ENCODE measurements around the gene C1QA.
"Not testable (repeated sequence)": the region's sequence is repeated elsewhere in the genome, so short reads cannot be mapped to it uniquely, and the experiment has no call there.

The C1QA gene

DNA sequence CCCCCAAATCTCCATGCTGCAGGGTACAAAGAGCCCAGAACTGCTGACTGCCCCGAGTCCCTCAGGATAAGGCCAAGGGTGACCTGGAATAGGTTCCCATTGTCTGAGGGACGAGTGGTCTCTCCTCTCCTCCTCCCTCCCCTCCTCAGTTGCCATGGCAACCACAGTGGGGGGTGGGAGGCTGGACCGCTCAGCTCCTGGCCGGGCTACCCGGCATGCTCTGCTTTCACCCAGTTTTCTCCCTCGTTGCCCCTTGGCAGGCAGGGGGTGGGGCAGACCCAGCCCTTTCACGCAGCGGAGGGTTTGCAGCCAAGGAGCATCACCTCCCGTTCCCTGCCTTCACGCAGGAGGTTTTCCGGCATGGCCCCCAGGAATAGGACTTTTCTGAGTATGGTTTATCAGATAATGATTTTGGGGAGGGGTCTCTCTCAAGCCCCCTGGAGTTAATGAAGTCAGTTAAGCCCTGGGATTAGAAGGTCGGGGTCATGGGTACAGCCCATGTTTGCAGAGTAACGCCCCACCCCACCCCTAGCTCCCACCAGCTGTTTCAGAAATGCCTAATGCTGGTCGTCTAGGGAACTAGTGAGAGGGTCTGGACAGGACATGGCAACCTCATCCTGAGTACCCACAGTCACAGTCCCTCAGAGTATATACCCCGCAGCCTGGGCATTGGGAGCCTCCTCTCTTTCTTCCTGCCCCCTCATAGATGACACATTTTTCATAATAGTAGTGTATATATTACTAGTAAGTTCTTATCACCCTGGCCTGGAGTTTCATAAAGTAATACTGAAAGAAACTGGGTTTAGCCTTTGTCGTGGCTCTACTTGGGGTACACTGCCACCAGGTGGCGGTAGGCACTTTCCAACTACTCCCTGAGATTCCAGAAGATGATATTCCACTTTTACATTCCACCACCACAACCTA lies 37.3 kb downstream of the C1QA start:
- no peak for DNase-seq (ENCODE audit: low read depth, low spot score)

GRCh38 chr1:22674410-22674749 lies 38.0 kb downstream of the C1QA start:
- no peak for DNase-seq (ENCODE audit: low read depth, low spot score)

DNA sequence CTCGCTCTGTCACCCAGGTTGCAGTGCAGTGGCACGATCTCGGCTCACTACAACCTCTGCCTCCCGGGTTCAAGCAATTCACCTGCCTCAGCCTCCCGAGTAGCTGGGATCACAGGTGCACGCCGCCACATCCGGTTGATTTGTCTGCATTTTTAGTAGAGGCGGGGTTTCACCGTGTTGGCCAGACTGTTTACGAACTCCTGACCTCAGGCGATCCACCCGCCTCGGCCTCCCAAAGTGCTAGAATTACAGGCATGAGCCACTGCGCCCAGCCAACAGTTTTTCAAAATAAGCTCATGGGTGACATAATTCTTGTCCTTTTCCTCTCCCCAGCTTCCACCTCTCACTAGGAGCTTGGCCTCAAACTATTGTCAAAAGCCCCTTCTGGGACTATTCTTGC lies 39.7 kb downstream of the C1QA start:
- DNase-seq (ENCODE audit: low read depth, low spot score), result not testable (repeated sequence)

GRCh38 chr1:22676916-22677583 lies 40.6 kb downstream of the C1QA start:
- no peak for DNase-seq (ENCODE audit: low read depth, low spot score)

DNA sequence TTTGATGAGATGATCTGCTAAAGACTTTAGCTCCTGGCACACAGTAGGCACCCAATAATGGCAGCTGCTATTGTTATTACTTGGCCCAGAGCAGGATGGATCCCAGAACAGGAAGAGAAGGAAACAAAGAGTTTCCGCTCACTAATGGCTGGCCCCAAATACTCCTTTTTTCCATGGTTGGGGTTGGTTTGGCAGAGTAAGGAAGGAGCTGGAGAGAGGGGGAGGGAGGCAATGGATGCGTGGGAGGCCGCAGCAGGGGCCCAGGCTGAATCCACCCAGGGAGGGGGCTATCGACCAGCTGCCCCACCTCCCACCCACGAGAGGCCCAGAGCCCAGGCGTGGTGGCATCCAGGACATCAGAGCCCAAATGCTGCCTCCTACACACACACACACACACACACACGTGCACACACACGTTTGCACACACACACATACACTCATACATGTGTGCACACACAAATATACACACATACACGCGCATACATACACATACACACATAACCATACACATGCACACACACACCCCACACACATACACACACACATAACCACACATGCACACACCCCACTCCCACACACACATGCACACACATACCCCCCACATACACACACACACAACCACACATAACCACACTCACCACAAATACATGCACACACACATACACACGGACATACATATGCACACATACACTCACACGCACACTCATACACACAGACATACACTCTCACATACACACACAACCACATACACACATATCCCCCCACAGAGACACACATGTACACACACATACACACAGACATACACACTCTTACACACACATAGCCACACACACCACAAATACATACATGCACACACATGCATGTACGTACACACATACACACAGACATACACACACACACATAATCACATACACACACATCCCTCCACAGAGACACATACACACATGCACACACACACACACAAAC lies 41.8 kb downstream of the C1QA start:
- DNase-seq (ENCODE audit: low read depth, low spot score), result no peak

- DNase-seq (ENCODE audit: low read depth, low spot score), result no peak
Measured at GRCh38 chr1:22680726-22681125, 44.3 kb downstream of the C1QA start.

- no peak for DNase-seq (ENCODE audit: low read depth, low spot score)
Measured at GRCh38 chr1:22681556-22682276, 45.3 kb downstream of the C1QA start.

DNA sequence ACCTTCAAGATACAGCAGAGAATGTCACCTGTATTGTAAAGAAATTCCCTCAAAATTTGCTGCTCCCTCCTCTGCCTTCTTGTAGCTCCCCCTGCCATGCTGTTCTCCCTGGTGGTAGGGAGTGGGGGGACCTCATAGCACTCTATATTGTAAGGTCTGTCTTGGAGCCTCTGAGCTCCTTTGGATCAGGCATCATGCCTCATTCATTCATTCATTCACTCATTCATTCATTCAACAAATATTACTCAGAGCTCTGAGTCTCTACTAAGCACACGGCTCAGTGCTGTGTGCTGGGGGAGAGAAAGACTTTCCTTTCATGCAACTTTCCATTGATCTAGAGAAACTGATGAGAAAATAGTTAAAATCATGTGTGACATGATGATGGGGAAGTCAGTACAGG lies 47.1 kb downstream of the C1QA start:
- DNase-seq (ENCODE audit: low read depth, low spot score), result no peak

- no peak for DNase-seq (ENCODE audit: low read depth, low spot score)
Measured at GRCh38 chr1:22685591-22686059, 49.2 kb downstream of the C1QA start.

- no peak for DNase-seq (ENCODE audit: low read depth, low spot score)
Measured at GRCh38 chr1:22687191-22687590, 50.8 kb downstream of the C1QA start.

GRCh38 chr1:22688466-22688865 lies 52.0 kb downstream of the C1QA start:
- DNase-seq (ENCODE audit: low read depth, low spot score), result no peak
